Transverse colon (tissue), 3 donors: ENCODE results near the gene ZNF608.

ENCODE experiments used
- CTCF ChIP-seq, 5 experiments: fragments of 200-600 bp in 3 of 5; fragments of 450-650 bp in 2 of 5; sonication (generic) in 3 of 5; IDR thresholded peaks; 1 replicate in 2 of 5; 2 replicates in 3 of 5; pipeline ENCODE4 v1.5.1; 2016 to 2017; ENCODE audit warnings: antibody characterized with exemption in 5 of 5, inconsistent platforms in 3 of 5, mild to moderate bottlenecking in 2 of 5, moderate library complexity in 1 of 5
- POLR2A ChIP-seq: fragments of 450-650 bp; IDR thresholded peaks from one replicate; pipeline ENCODE4 v1.6.1; 2016; ENCODE audit warnings: antibody characterized with exemption, mild to moderate bottlenecking, moderate library complexity

GRCh38 chr5:124706729-124707361 is 39.6 kb downstream of the ZNF608 start:
- TF ChIP-seq CTCF (IDR thresholded peaks at IDR 0.05) (no peak), POLR2A (no peak)
